22Rv1 (cell line): ENCODE measurements around the gene FEV.

ENCODE experiments used
- H3K27ac ChIP-seq: fragments of 450-650 bp; 2 replicates; pipeline ENCODE4 v1.5.1; 2017
- CTCF ChIP-seq: fragments of 450-650 bp; IDR thresholded peaks from 2 replicates; pipeline ENCODE4 v1.5.1; 2017; ENCODE audit warnings: mild to moderate bottlenecking
- ZFX ChIP-seq: fragments of 450-650 bp; IDR thresholded peaks from 2 replicates; pipeline ENCODE4 v1.6.1; 2017; ENCODE audit warnings: antibody characterized with exemption, borderline replicate concordance

The FEV gene

GRCh38 chr2:218985021-218985324, at the start of gene FEV:
FEV (minus strand) TSS chr2:218985184; CDS start chr2:218985075, 109 bp downstream.
- H3K27ac ChIP-seq: peak within 1 kb of the TSS; percentile 63
- no peak for TF ChIP-seq ZFX
- TF ChIP-seq CTCF: no peak

GRCh38 chr2:219032051-219032745, 47.2 kb upstream of the FEV start:
- no peak for TF ChIP-seq ZFX
- TF ChIP-seq CTCF: no peak
- no peak overlapping the region for H3K27ac ChIP-seq

GRCh38 chr2:219031005-219031738, 46.2 kb upstream of the FEV start:
- H3K27ac ChIP-seq: no peak overlapping the region
- no peak for TF ChIP-seq ZFX
- no peak for TF ChIP-seq CTCF

GRCh38 chr2:219030177-219030940, 45.4 kb upstream of the FEV start:
- no peak for TF ChIP-seq ZFX
- TF ChIP-seq CTCF: no peak
- no peak overlapping the region for H3K27ac ChIP-seq

GRCh38 chr2:219029829-219030165, 44.8 kb upstream of the FEV start:
- H3K27ac ChIP-seq: no peak overlapping the region
- TF ChIP-seq ZFX: no peak
- peak; percentile 96 for TF ChIP-seq CTCF

GRCh38 chr2:219028996-219029828, 44.2 kb upstream of the FEV start:
- H3K27ac ChIP-seq: no peak overlapping the region
- TF ChIP-seq CTCF: no peak
- no peak for TF ChIP-seq ZFX
